Kidney (tissue), 14 donors: ENCODE data around the gene INTU. TPM values are rescaled to one million over a fixed set of nuclear protein-coding genes. Genes with fewer than 3 reads are reported as not detected.
A peak's percentile ranks its signal among the peaks of the same experiment; 100 is the strongest.

Experiments used
- DNase-seq, 5 donors: peaks; one replicate each; pipeline ENCODE4 v3.0.0-alpha.2; 2013 to 2020
- FAIRE-seq: peaks from 2 replicates; lab custom pipeline; 2012; peaks lifted over from hg19 to GRCh38; lab: Jason Lieb, UNC
- H3K27ac ChIP-seq, 2 donors: one replicate each; pipeline ENCODE4 v1.7.0; 2013; ENCODE audit warnings: low read depth in 2 of 2, low read length in 2 of 2, inconsistent platforms in 1 of 2
- H3K27me3 ChIP-seq: one replicate; pipeline ENCODE4 v1.7.1; 2013; ENCODE audit warnings: low read length, inconsistent platforms; ENCODE audit not compliant: control insufficient read depth, insufficient read depth
- H3K36me3 ChIP-seq, 3 donors: one replicate each; pipeline versions ENCODE4 v1.7.0 to v1.7.1; 2013; ENCODE audit warnings: low read length in 3 of 3, control low read depth in 1 of 3, inconsistent platforms in 1 of 3; ENCODE audit not compliant: insufficient read depth in 3 of 3, control insufficient read depth in 2 of 3
- H3K4me1 ChIP-seq, 3 donors: one replicate each; pipeline versions ENCODE4 v1.7.0 to v1.7.1; 2013; ENCODE audit warnings: low read length in 3 of 3, inconsistent platforms in 1 of 3, low read depth in 1 of 3; ENCODE audit not compliant: control insufficient read depth in 2 of 3, insufficient read depth in 2 of 3
- H3K4me3 ChIP-seq, 3 donors: one replicate each; pipeline versions ENCODE4 v1.7.0 to v1.8.1; 2013; ENCODE audit warnings: low read length in 3 of 3, control low read depth in 1 of 3, inconsistent platforms in 1 of 3
- H3K9ac ChIP-seq, 3 donors: one replicate each; pipeline versions ENCODE4 v1.7.0 to v1.7.1; 2013; ENCODE audit warnings: low read length in 3 of 3, control low read depth in 1 of 3, inconsistent platforms in 1 of 3
- H3K9me3 ChIP-seq, 3 donors: one replicate each; pipeline versions ENCODE4 v1.7.0 to v1.7.1; 2013; ENCODE audit warnings: low read length in 3 of 3, control low read depth in 1 of 3, inconsistent platforms in 1 of 3; ENCODE audit not compliant: control insufficient read depth in 2 of 3, insufficient read depth in 1 of 3
- intact Hi-C: fragments of 100-400 bp; cut with DNase I; formaldehyde crosslinking; loops from one replicate; pipeline ENCODE4 v1.11.1; 2022
- polyA plus RNA-seq: library from polyadenylated mRNA; stranded (reverse); fragments of 350-450 nt; fragmentation: Illumina TruSeq; extraction: RNeasy Lipid Tissue Mini Kit (QIAGEN cat#74804); gene quantifications from one replicate; pipeline ENCODE4 v1.2.3, GENCODE V29; 2014; ENCODE audit warnings: low read depth, low replicate concordance; ENCODE audit not compliant: insufficient read depth
- total RNA-seq: library from RNA; stranded (reverse); fragmentation: NEBNext Ultra II Directional; extraction: Animal tissue kit (Norgen Biotek cat#: 25700); gene quantifications from one replicate; pipeline ENCODE4 v1.2.1, GENCODE V29; 2021
- TF ChIP-seq, protein P1 (sequence below): IDR thresholded peaks from 3 replicates; pipeline ENCODE4 v1.5.1; 2012; ENCODE audit warnings: mild to moderate bottlenecking, moderate library complexity, borderline replicate concordance; ENCODE audit not compliant: insufficient read depth; ENCODE audit errors: extremely low read depth
- donor health status: control.
- donor health status: control.
- donor health status: control.
- donor health status: control.
- donor health status: control.
- donor health status: DM: yes; HTN: yes; CAD: no.
- donor health status: Normal renal cell carcinoma (clear cell type).

INTU gene
- total and polyA plus RNA-seq, 2 donors from 2014 or later = 2.6 to 8.3 TPM

DNA sequence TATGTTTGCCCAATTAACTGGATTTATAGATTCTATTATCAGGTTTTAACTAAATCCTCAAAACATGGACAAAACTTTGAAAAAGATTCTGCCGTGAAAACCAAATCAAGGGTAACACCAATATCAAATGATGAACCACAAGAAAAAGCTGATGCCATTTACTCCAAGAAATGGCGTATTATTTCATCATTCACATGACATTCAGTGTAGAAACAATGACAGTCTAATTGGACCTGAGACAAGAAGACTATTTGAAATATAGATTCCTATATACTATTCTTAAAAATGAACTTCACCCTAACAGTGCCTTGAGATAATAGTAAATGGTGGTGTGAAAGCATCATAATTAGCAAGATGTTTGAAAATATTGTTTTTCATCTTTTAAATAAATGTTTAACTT lies 102.2 kb downstream of the INTU start:
- intact Hi-C loops = loop anchor here (5.0 kb wide), 1 partner anchor 128 kb away; no protein-coding TSS in a partner anchor
- FAIRE-seq (no peak), DNase-seq (no peak)
- Histone ChIP-seq H3K36me3 (no peaks in the 10 kb centered on the region), H3K9ac (no peak overlapping the region), H3K27me3 (no peaks in the 10 kb centered on the region), H3K27ac (no peak overlapping the region), H3K4me3 (no peak overlapping the region), H3K9me3 (no peaks in the 10 kb centered on the region), H3K4me1 (no peaks in the 10 kb centered on the region)
- TF ChIP-seq, protein P1, sequence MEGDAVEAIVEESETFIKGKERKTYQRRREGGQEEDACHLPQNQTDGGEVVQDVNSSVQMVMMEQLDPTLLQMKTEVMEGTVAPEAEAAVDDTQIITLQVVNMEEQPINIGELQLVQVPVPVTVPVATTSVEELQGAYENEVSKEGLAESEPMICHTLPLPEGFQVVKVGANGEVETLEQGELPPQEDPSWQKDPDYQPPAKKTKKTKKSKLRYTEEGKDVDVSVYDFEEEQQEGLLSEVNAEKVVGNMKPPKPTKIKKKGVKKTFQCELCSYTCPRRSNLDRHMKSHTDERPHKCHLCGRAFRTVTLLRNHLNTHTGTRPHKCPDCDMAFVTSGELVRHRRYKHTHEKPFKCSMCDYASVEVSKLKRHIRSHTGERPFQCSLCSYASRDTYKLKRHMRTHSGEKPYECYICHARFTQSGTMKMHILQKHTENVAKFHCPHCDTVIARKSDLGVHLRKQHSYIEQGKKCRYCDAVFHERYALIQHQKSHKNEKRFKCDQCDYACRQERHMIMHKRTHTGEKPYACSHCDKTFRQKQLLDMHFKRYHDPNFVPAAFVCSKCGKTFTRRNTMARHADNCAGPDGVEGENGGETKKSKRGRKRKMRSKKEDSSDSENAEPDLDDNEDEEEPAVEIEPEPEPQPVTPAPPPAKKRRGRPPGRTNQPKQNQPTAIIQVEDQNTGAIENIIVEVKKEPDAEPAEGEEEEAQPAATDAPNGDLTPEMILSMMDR = no peak

DNA sequence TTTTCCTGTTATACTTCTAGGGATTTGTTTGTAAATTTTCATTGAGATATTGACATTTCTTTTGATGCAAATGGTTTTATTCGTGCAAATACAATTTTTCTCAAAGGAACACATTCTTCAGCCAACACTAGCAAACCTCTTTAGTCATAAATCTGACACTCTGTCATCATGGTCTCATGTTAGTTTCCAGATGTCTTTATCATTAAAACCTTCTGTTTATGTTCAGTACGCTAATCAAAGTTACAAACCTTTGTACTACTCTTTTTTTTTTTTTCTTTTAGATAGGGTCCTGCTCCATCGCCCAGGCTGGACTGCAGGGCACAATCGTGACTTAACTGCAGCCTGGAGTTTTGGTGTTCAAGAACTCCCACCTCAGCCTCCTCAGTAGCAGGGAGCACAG lies 104.5 kb downstream of the INTU start:
- H3K27me3 ChIP-seq = no peaks in the 10 kb centered on the region
- DNase-seq = peak in 1 of 5 donors; percentile 5

DNA sequence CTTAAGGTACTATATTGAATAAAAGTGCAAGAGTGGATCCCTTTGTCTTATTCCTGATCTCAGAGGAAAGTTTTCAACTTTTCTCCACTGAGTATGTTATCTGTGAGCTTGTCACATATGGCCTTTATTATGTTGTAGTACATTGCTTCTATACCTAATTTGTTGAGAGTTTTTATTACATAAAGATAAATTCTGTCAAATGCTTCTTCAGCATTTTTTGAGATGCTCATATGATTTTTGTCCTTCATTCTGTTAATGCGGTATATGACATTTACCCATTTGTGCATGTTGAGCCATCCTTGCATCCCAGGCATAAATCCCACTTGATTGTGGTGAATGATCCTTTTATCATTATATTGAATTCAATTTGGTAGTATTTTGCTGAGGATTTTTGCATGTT lies 108.5 kb downstream of the INTU start:
- H3K4me1 ChIP-seq = no peaks in the 10 kb centered on the region
- H3K9me3 ChIP-seq = no peaks in the 10 kb centered on the region
- no peak overlapping the region for H3K9ac ChIP-seq
- H3K4me3 ChIP-seq = no peak overlapping the region
- no peak overlapping the region for H3K27ac ChIP-seq
- DNase-seq (no peak), FAIRE-seq (no peak)
- TF ChIP-seq, protein P1 = no peak
- H3K36me3 ChIP-seq = no peaks in the 10 kb centered on the region
- intact Hi-C loops = no loop called here
- H3K27me3 ChIP-seq = no peaks in the 10 kb centered on the region

More for the DNA sequence above, 104.5 kb downstream of the INTU start:
- Histone ChIP-seq H3K9ac (no peak overlapping the region), H3K36me3 (no peaks in the 10 kb centered on the region), H3K9me3 (no peaks in the 10 kb centered on the region), H3K4me3 (no peak overlapping the region), H3K4me1 (no peaks in the 10 kb centered on the region), H3K27ac (no peak overlapping the region)
- FAIRE-seq = no peak
- TF ChIP-seq, protein P1 = no peak
- intact Hi-C loops = no loop called here

DNA sequence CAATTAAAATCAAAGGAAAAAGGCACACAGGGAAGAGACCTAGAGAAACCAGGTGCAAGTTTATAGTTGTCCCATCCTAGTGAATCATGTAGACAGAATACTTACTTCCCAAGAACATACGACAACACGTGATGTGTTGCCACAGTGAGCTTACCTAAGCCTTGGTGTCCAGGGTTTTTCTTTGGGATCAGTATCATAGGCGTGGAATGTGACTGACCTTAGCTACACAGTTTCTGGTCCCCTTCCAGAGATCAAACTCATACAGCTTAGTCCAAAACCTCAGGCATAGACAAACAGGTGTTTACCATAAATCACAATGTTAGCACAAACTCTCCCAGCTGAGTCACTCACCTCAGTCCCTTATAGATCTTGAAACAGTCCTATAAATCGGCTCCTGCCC lies 115.1 kb downstream of the INTU start:
- no peak for FAIRE-seq
- H3K9me3 ChIP-seq = no peaks in the 10 kb centered on the region
- H3K36me3 ChIP-seq = no peaks in the 10 kb centered on the region
- no peaks in the 10 kb centered on the region for H3K27me3 ChIP-seq
- H3K4me1 ChIP-seq = no peaks in the 10 kb centered on the region
- H3K27ac ChIP-seq = no peak overlapping the region
- H3K4me3 ChIP-seq = no peak overlapping the region
- no peak for DNase-seq
- intact Hi-C loops = no loop called here
- TF ChIP-seq, protein P1 = no peak
- H3K9ac ChIP-seq = no peak overlapping the region
